ENCODE results near the gene ACTR2. TPM values are rescaled to one million over a fixed set of nuclear protein-coding genes. Genes with fewer than 3 reads are reported as not detected.

ACTR2 gene
- total and polyA plus RNA-seq, 2 of the 13 experiments (the other 11 are each of a cell fraction or from before 2014, with no cell fraction given): 51.2 to 100 TPM

- 0 out of 2 replicates have a peak, but pooled peaks have one; percentile 25 for TF ChIP-seq ZBTB38 (CRISPR knock-in tag; IDR thresholded peaks at IDR 0.05)
- no peak for TF ChIP-seq DMTF1 (CRISPR knock-in tag; IDR thresholded peaks at IDR 0.05)
- TF ChIP-seq ZKSCAN5 (CRISPR knock-in tag; IDR thresholded peaks at IDR 0.05): no peak
- TF ChIP-seq HMGA1 (CRISPR knock-in tag; conservative IDR thresholded peaks at IDR 0.05): no peak
- TF ChIP-seq SRY (CRISPR knock-in tag; IDR thresholded peaks at IDR 0.05): no peak
- TF ChIP-seq RARG (CRISPR knock-in tag; IDR thresholded peaks at IDR 0.05; ENCODE audit: low read depth): no peak
- TF ChIP-seq DPF2 (CRISPR knock-in tag; IDR thresholded peaks at IDR 0.05; ENCODE audit: borderline replicate concordance, low read depth): no peak
- TF ChIP-seq ZNF547 (CRISPR knock-in tag; IDR thresholded peaks at IDR 0.05): no peak
- TF ChIP-seq ZSCAN25 (CRISPR knock-in tag; IDR thresholded peaks at IDR 0.05): no peak
- TF ChIP-seq ZFP37 (CRISPR knock-in tag; IDR thresholded peaks at IDR 0.05; ENCODE audit: borderline replicate concordance): no peak
- TF ChIP-seq PHF8 (CRISPR knock-in tag; IDR thresholded peaks at IDR 0.05): no peak
- 0 out of 2 replicates have a peak, but pooled peaks have one; percentile 40 for TF ChIP-seq TARDBP (CRISPR knock-in tag; IDR thresholded peaks at IDR 0.05)
- no peak for TF ChIP-seq THAP7 (CRISPR knock-in tag; IDR thresholded peaks at IDR 0.05)
- TF ChIP-seq HNRNPUL1 (IDR thresholded peaks at IDR 0.05; ENCODE audit: low read depth, low read length): no peak
- no peak for TF ChIP-seq ZSCAN12 (CRISPR knock-in tag; IDR thresholded peaks at IDR 0.05)
- no peak for TF ChIP-seq ZNF180 (CRISPR knock-in tag; IDR thresholded peaks at IDR 0.05; ENCODE audit: borderline replicate concordance, low read depth)
- no peak for TF ChIP-seq ZFY (CRISPR knock-in tag; IDR thresholded peaks at IDR 0.05)
- TF ChIP-seq POLR2AphosphoS2 (IDR thresholded peaks at IDR 0.05; ENCODE audit: low read depth, low read length): peak; percentile 20; the same call in 1 of the 2 replicates
- no peak for TF ChIP-seq ZNF350 (CRISPR knock-in tag; IDR thresholded peaks at IDR 0.05; ENCODE audit: borderline replicate concordance, low read depth)
- TF ChIP-seq LCORL (IDR thresholded peaks at IDR 0.05): no peak
- TF ChIP-seq LCORL (CRISPR knock-in tag; IDR thresholded peaks at IDR 0.05): no peak
- TF ChIP-seq TBX3 (IDR thresholded peaks at IDR 0.05; ENCODE audit: borderline replicate concordance): no peak
- TF ChIP-seq ZNF672 (CRISPR knock-in tag; IDR thresholded peaks at IDR 0.05): no peak
- TF ChIP-seq ESRRA (CRISPR knock-in tag; IDR thresholded peaks at IDR 0.05; ENCODE audit: low read depth): no peak
- TF ChIP-seq ZSCAN20 (CRISPR knock-in tag; IDR thresholded peaks at IDR 0.05; ENCODE audit: borderline replicate concordance): no peak
- TF ChIP-seq PHF5A (CRISPR knock-in tag; IDR thresholded peaks at IDR 0.05; ENCODE audit: low read depth, unreplicated experiment): no peak
- TF ChIP-seq U2AF1 (optimal IDR thresholded peaks at IDR 0.05; ENCODE audit: low read depth, low read length): no peak
- peak; percentile 43; the same call in 1 of the 2 replicates for TF ChIP-seq ZFX (CRISPR knock-in tag; IDR thresholded peaks at IDR 0.05; ENCODE audit: low read depth)
- TF ChIP-seq ZNF326 (CRISPR knock-in tag; IDR thresholded peaks at IDR 0.05; ENCODE audit: borderline replicate concordance): no peak
- TF ChIP-seq ZNF503 (CRISPR knock-in tag; IDR thresholded peaks at IDR 0.05): no peak
These were observed 82.1 kb downstream of the ACTR2 start (continued) for GRCh38 chr2:65309699-65310098.

Measured in HepG2 (cell line).